Transverse colon (tissue), 4 donors: ENCODE results near the gene RER1. TPM values are rescaled to one million over a fixed set of nuclear protein-coding genes. Genes with fewer than 3 reads are reported as not detected.

Experiments used
- DNase-seq: peaks from one replicate; pipeline ENCODE4 v3.0.0-alpha.2; 2019
- H3K27ac ChIP-seq, 4 donors: fragments of 200-600 bp; sonication (generic); 2 replicates each; pipeline ENCODE4 v1.5.1; 2016 to 2018; ENCODE audit warnings: inconsistent platforms in 4 of 4
- H3K27me3 ChIP-seq: fragments of 200-600 bp; sonication (generic); 2 replicates; pipeline ENCODE4 v1.5.1; 2017; ENCODE audit warnings: inconsistent platforms
- H3K36me3 ChIP-seq, 4 donors: fragments of 200-600 bp; sonication (generic); 2 replicates each; pipeline ENCODE4 v1.5.1; 2017 to 2019; ENCODE audit warnings: inconsistent platforms in 4 of 4
- H3K4me1 ChIP-seq, 4 donors: fragments of 200-600 bp; sonication (generic); 2 replicates each; pipeline ENCODE4 v1.5.1; 2017 to 2020; ENCODE audit warnings: inconsistent platforms in 4 of 4
- H3K4me3 ChIP-seq, 4 donors: fragments of 200-600 bp; sonication (generic); 1 replicate in 1 of 4; 2 replicates in 3 of 4; pipeline versions ENCODE4 v1.5.1 to v1.6.1; 2017 to 2019; ENCODE audit warnings: inconsistent platforms in 4 of 4
- H3K9me3 ChIP-seq, 2 donors: fragments of 200-600 bp; sonication (generic); 2 replicates each; pipeline ENCODE4 v1.5.1; 2017 to 2019; ENCODE audit warnings: inconsistent platforms in 2 of 2
- CTCF ChIP-seq, 5 experiments: fragments of 200-600 bp in 3 of 5; fragments of 450-650 bp in 2 of 5; sonication (generic) in 3 of 5; IDR thresholded peaks; 1 replicate in 2 of 5; 2 replicates in 3 of 5; pipeline ENCODE4 v1.5.1; 2016 to 2017; ENCODE audit warnings: antibody characterized with exemption in 5 of 5, inconsistent platforms in 3 of 5, mild to moderate bottlenecking in 2 of 5, moderate library complexity in 1 of 5
- EP300 ChIP-seq: sonication (generic); formaldehyde crosslinking; IDR thresholded peaks from one replicate; pipeline ENCODE4 v1.6.1; 2017; ENCODE audit warnings: antibody characterized with exemption, low read depth
- POLR2A ChIP-seq: fragments of 450-650 bp; IDR thresholded peaks from one replicate; pipeline ENCODE4 v1.6.1; 2016; ENCODE audit warnings: antibody characterized with exemption, mild to moderate bottlenecking, moderate library complexity
- POLR2AphosphoS5 ChIP-seq, 3 donors: sonication (generic); formaldehyde crosslinking; IDR thresholded peaks; one replicate each; pipeline ENCODE4 v1.6.1; 2016; ENCODE audit warnings: antibody characterized with exemption in 3 of 3
- WGBS, 2 donors: methylation state at CpG; one replicate each; pipeline ENCODE4 v1.1.5; 2018; ENCODE audit warnings: low coverage in 1 of 2; 5-methylcytosine and 5-hydroxymethylcytosine counted together
- in situ Hi-C, 4 donors: fragments of 200-750 bp; cut with MboI; loops; one replicate each; pipeline versions ENCODE4 v1.15.0 to v1.15.1; 2017; ENCODE audit warnings: low sequenced_read_pairs in 3 of 4, low pct_ligation_motif_present in 1 of 4, low pct_unique_long_range_greater_than_20kb in 1 of 4
- intact Hi-C: fragments of 100-400 bp; cut with DNase I; formaldehyde crosslinking; loops from one replicate; pipeline ENCODE4 v1.15.1; 2023; ENCODE audit warnings: low total_unique reads
- total RNA-seq, 4 donors: library from RNA; depleted of rRNA; stranded (reverse); fragments of >200 nt; gene quantifications; one replicate each; pipeline ENCODE4 v1.1.0, GENCODE V29; 2016

RER1 gene
- total RNA-seq, 4 donors from 2014 or later, result 36.2 to 129 (median 111) TPM

- in situ Hi-C loops (no loop called here), intact Hi-C loops (no loop called here)
- Histone ChIP-seq H3K4me3 (no peak overlapping the region), H3K4me1 (no peaks in the 10 kb centered on the region), H3K9me3 (no peaks in the 10 kb centered on the region), H3K36me3 (no peaks in the 10 kb centered on the region), H3K27me3 (no peaks in the 10 kb centered on the region), H3K27ac (no peak overlapping the region)
- 84% methylated on average over 28 of the region's 28 CpGs; no CpG with 5 or more reads in 1 of the 2 donors for WGBS, 2 donors
- DNase-seq, result no peak
- TF ChIP-seq POLR2AphosphoS5 (IDR thresholded peaks at IDR 0.05), result no peak
- no peak for TF ChIP-seq CTCF (IDR thresholded peaks at IDR 0.05)
- TF ChIP-seq EP300, result no peak
- TF ChIP-seq POLR2A, result no peak
These were observed 36.0 kb upstream of the RER1 start for GRCh38 chr1:2355373-2356261.

GRCh38 chr1:2356401-2356800 is 35.2 kb upstream of the RER1 start:
- WGBS, 2 donors, result 97% methylated on average over 8 of the region's 15 CpGs; no CpG with 5 or more reads in 1 of the 2 donors
- Histone ChIP-seq H3K27ac (no peak overlapping the region), H3K27me3 (no peaks in the 10 kb centered on the region), H3K4me1 (no peaks in the 10 kb centered on the region), H3K9me3 (no peaks in the 10 kb centered on the region), H3K36me3 (no peaks in the 10 kb centered on the region), H3K4me3 (no peak overlapping the region)
- intact Hi-C loops (no loop called here), in situ Hi-C loops (no loop called here)
- DNase-seq, result no peak
- TF ChIP-seq POLR2AphosphoS5 (IDR thresholded peaks at IDR 0.05), result no peak
- no peak for TF ChIP-seq CTCF (IDR thresholded peaks at IDR 0.05)
- TF ChIP-seq EP300, result no peak
- no peak for TF ChIP-seq POLR2A

GRCh38 chr1:2356911-2357845 is 34.5 kb upstream of the RER1 start:
- intact Hi-C loops (no loop called here), in situ Hi-C loops (no loop called here)
- H3K27me3 ChIP-seq, result no peaks in the 10 kb centered on the region
- no peak overlapping the region for H3K27ac ChIP-seq
- H3K9me3 ChIP-seq, result no peaks in the 10 kb centered on the region
- 86% methylated on average over 34 of the region's 37 CpGs; no CpG with 5 or more reads in 1 of the 2 donors for WGBS, 2 donors
- TF ChIP-seq EP300, result no peak
- no peak for TF ChIP-seq CTCF (IDR thresholded peaks at IDR 0.05)
- TF ChIP-seq POLR2AphosphoS5 (IDR thresholded peaks at IDR 0.05), result no peak
- TF ChIP-seq POLR2A, result no peak
- H3K4me1 ChIP-seq, result no peaks in the 10 kb centered on the region
- no peak for DNase-seq
- no peaks in the 10 kb centered on the region for H3K36me3 ChIP-seq
- H3K4me3 ChIP-seq, result no peak overlapping the region

GRCh38 chr1:2358072-2358471 is 33.6 kb upstream of the RER1 start:
- no peaks in the 10 kb centered on the region for H3K4me1 ChIP-seq
- no peak overlapping the region for H3K4me3 ChIP-seq
- in situ Hi-C loops (no loop called here), intact Hi-C loops (no loop called here)
- no peak for TF ChIP-seq POLR2A
- TF ChIP-seq CTCF (IDR thresholded peaks at IDR 0.05), result no peak
- TF ChIP-seq POLR2AphosphoS5 (IDR thresholded peaks at IDR 0.05), result no peak
- H3K27ac ChIP-seq, result no peak overlapping the region
- DNase-seq, result no peak
- 89% methylated on average over 8 of the region's 13 CpGs; no CpG with 5 or more reads in 1 of the 2 donors for WGBS, 2 donors
- no peaks in the 10 kb centered on the region for H3K36me3 ChIP-seq
- no peaks in the 10 kb centered on the region for H3K9me3 ChIP-seq
- H3K27me3 ChIP-seq, result no peaks in the 10 kb centered on the region
